HepG2 (cell line): ENCODE measurements around the gene CCT5. TPM values are rescaled to one million over a fixed set of nuclear protein-coding genes. Genes with fewer than 3 reads are reported as not detected.

Experiments used
- CCDC6 ChIP-seq: sonication (generic); formaldehyde crosslinking; IDR thresholded peaks from 2 replicates; pipeline ENCODE4 v1.8.1; 2022; ENCODE audit warnings: mild to moderate bottlenecking, missing genetic modification reagents, moderate library complexity
- ETV6 ChIP-seq: sonication (generic); formaldehyde crosslinking; conservative IDR thresholded peaks from 2 replicates; pipeline ENCODE4 v1.4.0; 2020; ENCODE audit warnings: missing genetic modification reagents
- FOXO1 ChIP-seq: sonication (generic); formaldehyde crosslinking; IDR thresholded peaks from 2 replicates; pipeline ENCODE4 v1.4.0; 2020; ENCODE audit warnings: missing genetic modification reagents
- JUND ChIP-seq: sonication (generic); formaldehyde crosslinking; IDR thresholded peaks from 2 replicates; pipeline ENCODE4 v1.8.0; 2022; ENCODE audit warnings: mild to moderate bottlenecking, missing genetic modification reagents
- KDM1A ChIP-seq: IDR thresholded peaks from 2 replicates; pipeline ENCODE4 v1.6.1; 2016; ENCODE audit warnings: missing compliant biosample characterization
- NCOA1 ChIP-seq: sonication (generic); formaldehyde crosslinking; IDR thresholded peaks from 2 replicates; pipeline ENCODE4 v1.9.0; 2021; ENCODE audit warnings: missing genetic modification reagents
- RAD51 ChIP-seq: fragments of 450-650 bp; IDR thresholded peaks from 2 replicates; pipeline ENCODE4 v1.6.1; 2016; ENCODE audit warnings: borderline replicate concordance
- SCMH1 ChIP-seq: sonication (generic); formaldehyde crosslinking; IDR thresholded peaks from 2 replicates; pipeline ENCODE4 v1.9.0; 2021; ENCODE audit warnings: missing genetic modification reagents, mild to moderate bottlenecking, borderline replicate concordance
- SRSF4 ChIP-seq: fragments of 200-400 bp; formaldehyde crosslinking; IDR thresholded peaks from one replicate; pipeline ENCODE4 v1.6.1; 2018; ENCODE audit warnings: mild to moderate bottlenecking, low read depth, low read length, moderate library complexity; ENCODE audit not compliant: poor library complexity, severe bottlenecking
- TRAFD1 ChIP-seq: sonication (generic); formaldehyde crosslinking; IDR thresholded peaks from 2 replicates; pipeline ENCODE4 v1.5.1; 2020; ENCODE audit warnings: missing genetic modification reagents, mild to moderate bottlenecking, borderline replicate concordance
- WIZ ChIP-seq: sonication (generic); formaldehyde crosslinking; IDR thresholded peaks from 2 replicates; pipeline ENCODE4 v1.5.1; 2020; ENCODE audit warnings: mild to moderate bottlenecking, missing genetic modification reagents
- ZC3H4 ChIP-seq: sonication (generic); formaldehyde crosslinking; IDR thresholded peaks from 2 replicates; pipeline ENCODE4 v1.4.0; 2020; ENCODE audit warnings: missing genetic modification reagents, borderline replicate concordance
- ZFY ChIP-seq: sonication (generic); formaldehyde crosslinking; IDR thresholded peaks from 2 replicates; pipeline ENCODE4 v1.4.0; 2020; ENCODE audit warnings: missing genetic modification reagents
- ZFYVE20 ChIP-seq: sonication (generic); formaldehyde crosslinking; IDR thresholded peaks from 2 replicates; pipeline ENCODE4 v1.8.0; 2023; ENCODE audit warnings: low read depth, mild to moderate bottlenecking, moderate library complexity, missing genetic modification reagents, borderline replicate concordance
- ZNF17 ChIP-seq: sonication (generic); formaldehyde crosslinking; IDR thresholded peaks from 2 replicates; pipeline ENCODE4 v1.5.0; 2020; ENCODE audit warnings: mild to moderate bottlenecking, missing genetic modification reagents
- ZNF225 ChIP-seq: sonication (generic); formaldehyde crosslinking; IDR thresholded peaks from 2 replicates; pipeline ENCODE4 v1.4.0; 2020; ENCODE audit warnings: mild to moderate bottlenecking, missing genetic modification reagents
- ZNF230 ChIP-seq: sonication (generic); formaldehyde crosslinking; IDR thresholded peaks from 2 replicates; pipeline ENCODE4 v1.4.0; 2020; ENCODE audit warnings: mild to moderate bottlenecking, missing genetic modification reagents
- ZNF530 ChIP-seq: sonication (generic); formaldehyde crosslinking; IDR thresholded peaks from 2 replicates; pipeline ENCODE4 v1.5.0; 2020; ENCODE audit warnings: low read depth, mild to moderate bottlenecking, missing genetic modification reagents
- ZNF552 ChIP-seq: sonication (generic); formaldehyde crosslinking; IDR thresholded peaks from 2 replicates; pipeline ENCODE4 v1.9.0; 2022; ENCODE audit warnings: missing genetic modification reagents, mild to moderate bottlenecking, borderline replicate concordance
- ZNF644 ChIP-seq: IDR thresholded peaks from 2 replicates; pipeline ENCODE4 v1.6.1; 2016; ENCODE audit warnings: low read depth
- ZNF879 ChIP-seq: sonication (generic); formaldehyde crosslinking; IDR thresholded peaks from 2 replicates; pipeline ENCODE4 v1.8.1; 2023; ENCODE audit warnings: missing genetic modification reagents
- polyA plus RNA-seq, 8 experiments: library from polyadenylated mRNA; depleted of rRNA in 3 of 8; stranded (reverse) in 7 of 8; unstranded in 1 of 8; fragments of >200 nt; fragmentation: Illumina TruSeq in 4 of 8; extraction: Trizol in 4 of 8; gene quantifications; 2 replicates each; pipeline versions ENCODE4 v1.2.1 to v1.2.3, GENCODE V29; 2011 to 2016; ENCODE audit warnings: low read depth in 4 of 8, missing spikeins in 1 of 8, mixed read lengths in 1 of 8; ENCODE audit not compliant: insufficient read depth in 1 of 8
- total RNA-seq, 5 experiments: library from RNA; depleted of rRNA; stranded (reverse); fragments of >200 nt; fragmentation: Illumina TruSeq; extraction: Trizol; gene quantifications; 2 replicates each; pipeline ENCODE4 v1.2.3, GENCODE V29; 2016; ENCODE audit warnings: low read depth in 1 of 5
- TF ChIP-seq, protein P1 (sequence below): sonication (generic); formaldehyde crosslinking; IDR thresholded peaks from 2 replicates; pipeline ENCODE4 v1.9.0; 2021; ENCODE audit warnings: missing genetic modification reagents, borderline replicate concordance

The CCT5 gene
- total and polyA plus RNA-seq, 2 of the 13 experiments (the other 11 are each of a cell fraction or from before 2014, with no cell fraction given): 319 to 708 TPM

- TF ChIP-seq, protein P1, sequence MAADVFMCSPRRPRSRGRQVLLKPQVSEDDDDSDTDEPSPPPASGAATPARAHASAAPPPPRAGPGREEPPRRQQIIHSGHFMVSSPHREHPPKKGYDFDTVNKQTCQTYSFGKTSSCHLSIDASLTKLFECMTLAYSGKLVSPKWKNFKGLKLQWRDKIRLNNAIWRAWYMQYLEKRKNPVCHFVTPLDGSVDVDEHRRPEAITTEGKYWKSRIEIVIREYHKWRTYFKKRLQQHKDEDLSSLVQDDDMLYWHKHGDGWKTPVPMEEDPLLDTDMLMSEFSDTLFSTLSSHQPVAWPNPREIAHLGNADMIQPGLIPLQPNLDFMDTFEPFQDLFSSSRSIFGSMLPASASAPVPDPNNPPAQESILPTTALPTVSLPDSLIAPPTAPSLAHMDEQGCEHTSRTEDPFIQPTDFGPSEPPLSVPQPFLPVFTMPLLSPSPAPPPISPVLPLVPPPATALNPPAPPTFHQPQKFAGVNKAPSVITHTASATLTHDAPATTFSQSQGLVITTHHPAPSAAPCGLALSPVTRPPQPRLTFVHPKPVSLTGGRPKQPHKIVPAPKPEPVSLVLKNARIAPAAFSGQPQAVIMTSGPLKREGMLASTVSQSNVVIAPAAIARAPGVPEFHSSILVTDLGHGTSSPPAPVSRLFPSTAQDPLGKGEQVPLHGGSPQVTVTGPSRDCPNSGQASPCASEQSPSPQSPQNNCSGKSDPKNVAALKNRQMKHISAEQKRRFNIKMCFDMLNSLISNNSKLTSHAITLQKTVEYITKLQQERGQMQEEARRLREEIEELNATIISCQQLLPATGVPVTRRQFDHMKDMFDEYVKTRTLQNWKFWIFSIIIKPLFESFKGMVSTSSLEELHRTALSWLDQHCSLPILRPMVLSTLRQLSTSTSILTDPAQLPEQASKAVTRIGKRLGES (CRISPR knock-in tag): no peak
- TF ChIP-seq SCMH1 (CRISPR knock-in tag): no peak
- 0 out of 2 replicates have a peak, but pooled peaks have one; percentile 56 for TF ChIP-seq ZNF879 (CRISPR knock-in tag)
- no peak for TF ChIP-seq FOXO1
- TF ChIP-seq RAD51: no peak
- no peak for TF ChIP-seq ZFYVE20
- TF ChIP-seq SRSF4: no peak
- TF ChIP-seq ZNF17 (CRISPR knock-in tag): no peak
- TF ChIP-seq ZNF230 (CRISPR knock-in tag): no peak
- no peak for TF ChIP-seq TRAFD1 (CRISPR knock-in tag)
- TF ChIP-seq JUND (CRISPR knock-in tag): no peak
- TF ChIP-seq ZNF530 (CRISPR knock-in tag): no peak
- no peak for TF ChIP-seq ZNF552
- TF ChIP-seq ZNF225 (CRISPR knock-in tag): peak; percentile 85
- no peak for TF ChIP-seq NCOA1 (CRISPR knock-in tag)
- no peak for TF ChIP-seq CCDC6 (CRISPR knock-in tag)
- no peak; the same call in 1 of the 2 replicates for TF ChIP-seq ETV6
- no peak for TF ChIP-seq KDM1A (CRISPR knock-in tag)
- peak; percentile 88 for TF ChIP-seq ZFY
- no peak for TF ChIP-seq ZNF644
- TF ChIP-seq WIZ: no peak
- TF ChIP-seq ZC3H4 (CRISPR knock-in tag): no peak
These were observed 57.4 kb downstream of the CCT5 start, which contains the start of gene CMBL (continued) for GRCh38 chr5:10307206-10308148.
